Duodenal mucosa (tissue), 2 donors: ENCODE results near the gene CREB3L1.

Experiments used
- H3K27ac ChIP-seq: one replicate; pipeline ENCODE4 v1.7.0; 2013; ENCODE audit warnings: low read depth, low read length
- H3K27me3 ChIP-seq, 2 donors: one replicate each; pipeline ENCODE4 v1.7.0; 2013; ENCODE audit warnings: low read length in 2 of 2, control low read depth in 1 of 2; ENCODE audit not compliant: insufficient read depth in 2 of 2, control insufficient read depth in 1 of 2
- H3K36me3 ChIP-seq, 2 donors: one replicate each; pipeline ENCODE4 v1.7.0; 2013; ENCODE audit warnings: low read length in 2 of 2, control low read depth in 1 of 2; ENCODE audit not compliant: insufficient read depth in 2 of 2, control insufficient read depth in 1 of 2
- H3K4me1 ChIP-seq, 2 donors: one replicate each; pipeline ENCODE4 v1.7.0; 2013; ENCODE audit warnings: low read length in 2 of 2, control low read depth in 1 of 2; ENCODE audit not compliant: insufficient read depth in 2 of 2, control insufficient read depth in 1 of 2
- H3K4me3 ChIP-seq, 2 donors: one replicate each; pipeline ENCODE4 v1.7.0; 2013; ENCODE audit warnings: low read length in 2 of 2, low read depth in 1 of 2
- H3K9ac ChIP-seq, 2 donors: one replicate each; pipeline ENCODE4 v1.7.0; 2013; ENCODE audit warnings: low read length in 2 of 2, low read depth in 1 of 2
- H3K9me3 ChIP-seq, 2 donors: one replicate each; pipeline ENCODE4 v1.7.0; 2013; ENCODE audit warnings: low read length in 2 of 2, control low read depth in 1 of 2; ENCODE audit not compliant: control insufficient read depth in 1 of 2

CREB3L1 gene

DNA sequence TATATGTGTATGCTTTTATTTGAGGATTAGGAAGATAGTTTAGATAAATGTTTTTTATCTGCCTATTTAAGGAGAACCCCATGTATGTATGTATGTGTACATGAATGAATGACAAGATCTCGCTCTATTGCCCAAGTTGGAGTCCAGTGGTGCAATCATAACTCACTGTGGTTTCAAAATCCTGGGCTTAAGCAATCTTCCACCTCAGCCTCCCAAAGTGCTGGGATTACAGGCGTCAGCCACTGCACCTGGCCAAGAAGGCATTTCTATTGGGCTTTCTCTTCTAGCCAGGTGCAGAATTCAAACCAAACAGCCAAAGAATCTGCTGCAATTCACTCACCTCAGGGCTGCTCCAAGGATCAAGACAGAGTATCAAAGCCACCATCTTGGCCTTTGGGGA is 44.3 kb downstream of the CREB3L1 start:
- Histone ChIP-seq H3K27me3 (no peaks in the 10 kb centered on the region), H3K9me3 (no peaks in the 10 kb centered on the region), H3K4me3 (no peak overlapping the region), H3K36me3 (peaks cover 22 to 45% of the 10 kb centered on the region in 2 donors), H3K27ac (no peak overlapping the region), H3K4me1 (peaks cover 0 to 8% of the 10 kb centered on the region in 2 donors), H3K9ac (no peak overlapping the region)

DNA sequence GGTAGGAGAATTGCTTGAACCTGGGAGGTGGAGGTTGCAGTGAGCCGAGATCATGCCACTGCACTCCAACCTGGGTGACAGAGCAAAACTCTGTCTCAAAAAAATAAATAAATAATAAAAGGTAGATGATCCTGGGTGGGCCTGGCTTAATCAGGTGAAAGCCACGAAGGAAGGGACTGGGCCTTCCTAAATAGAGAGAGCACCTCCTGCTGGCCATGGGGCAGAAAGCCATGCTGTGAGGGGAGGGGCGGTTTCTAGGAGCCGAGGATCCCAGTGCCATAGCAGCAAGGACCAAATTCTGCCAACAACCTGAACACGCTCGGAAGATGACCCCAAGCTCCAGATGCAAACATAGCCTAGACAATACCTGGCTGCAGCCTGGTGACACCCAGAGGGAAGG is 45.3 kb downstream of the CREB3L1 start:
- no peak overlapping the region for H3K9ac ChIP-seq
- H3K36me3 ChIP-seq: peaks cover 22 to 36% of the 10 kb centered on the region in 2 donors
- no peaks in the 10 kb centered on the region for H3K27me3 ChIP-seq
- no peak overlapping the region for H3K4me3 ChIP-seq
- H3K27ac ChIP-seq: no peak overlapping the region
- H3K4me1 ChIP-seq: peaks cover 0 to 8% of the 10 kb centered on the region in 2 donors
- H3K9me3 ChIP-seq: no peaks in the 10 kb centered on the region

DNA sequence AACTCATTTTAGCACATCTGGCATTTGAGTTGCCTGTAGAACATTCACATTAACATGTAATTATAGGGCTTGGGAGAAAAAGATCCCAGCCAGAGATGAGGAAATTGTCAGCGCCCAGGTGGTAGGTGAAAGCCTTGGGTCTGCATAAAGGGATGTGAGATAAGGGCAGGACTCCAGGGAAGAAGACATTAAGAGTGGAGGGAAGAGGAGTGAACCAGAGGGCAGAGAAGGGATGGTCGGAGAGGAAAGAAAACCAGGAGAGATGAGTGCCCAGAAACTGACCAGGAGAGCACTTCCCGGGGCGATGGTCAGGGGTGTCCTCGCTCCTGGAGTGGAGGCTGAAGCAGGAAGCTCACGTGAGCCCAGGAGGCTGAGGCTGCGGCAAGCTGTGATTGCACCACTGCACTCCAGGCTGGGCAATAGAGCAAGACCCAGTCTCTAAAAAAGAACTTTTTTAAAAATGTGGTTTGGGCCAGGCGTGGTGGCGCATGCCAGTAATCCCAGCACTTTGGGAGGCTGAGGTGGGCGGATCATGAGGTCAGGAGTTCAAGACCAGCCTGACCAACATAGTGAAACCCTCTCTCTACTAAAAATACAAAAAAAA is 49.5 kb downstream of the CREB3L1 start:
- peaks cover 0 to 4% of the 10 kb centered on the region in 2 donors for H3K36me3 ChIP-seq
- H3K27me3 ChIP-seq: peaks cover 19 to 21% of the 10 kb centered on the region in 2 donors
- H3K4me1 ChIP-seq: peaks cover 0 to 4% of the 10 kb centered on the region in 2 donors

GRCh38 chr11:46327829-46328228 is 50.4 kb downstream of the CREB3L1 start:
- no peaks in the 10 kb centered on the region for H3K9me3 ChIP-seq
- H3K27me3 ChIP-seq: peaks cover 28% of the 10 kb centered on the region in 2 donors
- no peak overlapping the region for H3K4me3 ChIP-seq

More for the DNA sequence above, 49.5 kb downstream of the CREB3L1 start:
- no peaks in the 10 kb centered on the region for H3K9me3 ChIP-seq
- no peak overlapping the region for H3K9ac ChIP-seq
- no peak overlapping the region for H3K4me3 ChIP-seq
- no peak overlapping the region for H3K27ac ChIP-seq

GRCh38 chr11:46330154-46330553 is 52.7 kb downstream of the CREB3L1 start:
- no peak overlapping the region for H3K27ac ChIP-seq
- peaks cover 45 to 46% of the 10 kb centered on the region in 2 donors for H3K27me3 ChIP-seq
- no peaks in the 10 kb centered on the region for H3K36me3 ChIP-seq
- H3K4me1 ChIP-seq: peaks cover 8 to 10% of the 10 kb centered on the region in 2 donors
- no peak overlapping the region for H3K9ac ChIP-seq
- no peaks in the 10 kb centered on the region for H3K9me3 ChIP-seq
- no peak overlapping the region for H3K4me3 ChIP-seq

More at GRCh38 chr11:46327829-46328228, 50.4 kb downstream of the CREB3L1 start:
- Histone ChIP-seq H3K4me1 (peaks cover 4 to 6% of the 10 kb centered on the region in 2 donors), H3K36me3 (no peaks in the 10 kb centered on the region), H3K27ac (no peak overlapping the region), H3K9ac (no peak overlapping the region)

DNA sequence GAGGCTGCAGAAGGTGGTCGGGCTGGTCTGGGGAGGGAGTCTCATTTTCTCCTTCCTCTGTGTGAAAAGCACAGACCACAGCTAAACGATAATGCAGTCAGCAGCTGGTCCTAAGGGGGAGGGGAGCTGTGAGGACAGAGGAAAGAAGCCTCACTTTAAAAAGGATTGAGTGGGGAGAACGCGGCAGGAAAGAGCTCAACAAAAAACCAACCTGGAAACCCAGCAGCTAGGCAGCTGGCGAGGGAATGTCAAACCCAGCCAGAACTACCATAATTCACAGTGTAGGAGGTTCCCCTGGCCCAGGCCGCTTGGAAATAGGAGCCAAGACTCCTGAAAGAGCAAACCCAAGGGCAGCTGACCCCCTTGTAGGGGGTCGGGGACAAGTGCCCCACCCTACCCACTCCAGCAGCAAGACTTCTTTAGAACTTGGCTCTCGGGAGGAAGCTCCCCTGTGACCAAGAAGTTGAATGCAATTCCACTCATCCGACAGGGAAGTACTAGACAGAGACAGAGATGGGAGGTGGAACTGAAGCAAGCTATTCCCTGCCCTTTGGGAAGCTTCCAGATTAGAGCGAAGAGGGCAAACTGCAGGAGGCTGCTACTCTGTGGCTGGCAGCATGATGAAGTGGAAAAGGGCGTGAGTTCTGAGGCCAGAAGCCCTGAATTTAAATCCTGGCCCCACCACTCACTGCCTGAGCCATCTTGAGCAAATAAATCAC is 53.3 kb downstream of the CREB3L1 start:
- H3K27me3 ChIP-seq: peaks cover 45 to 46% of the 10 kb centered on the region in 2 donors
- H3K36me3 ChIP-seq: no peaks in the 10 kb centered on the region
- H3K9ac ChIP-seq: no peak overlapping the region
- H3K27ac ChIP-seq: no peak overlapping the region
- H3K9me3 ChIP-seq: no peaks in the 10 kb centered on the region
- H3K4me1 ChIP-seq: peaks cover 8 to 10% of the 10 kb centered on the region in 2 donors
- H3K4me3 ChIP-seq: no peak overlapping the region

DNA sequence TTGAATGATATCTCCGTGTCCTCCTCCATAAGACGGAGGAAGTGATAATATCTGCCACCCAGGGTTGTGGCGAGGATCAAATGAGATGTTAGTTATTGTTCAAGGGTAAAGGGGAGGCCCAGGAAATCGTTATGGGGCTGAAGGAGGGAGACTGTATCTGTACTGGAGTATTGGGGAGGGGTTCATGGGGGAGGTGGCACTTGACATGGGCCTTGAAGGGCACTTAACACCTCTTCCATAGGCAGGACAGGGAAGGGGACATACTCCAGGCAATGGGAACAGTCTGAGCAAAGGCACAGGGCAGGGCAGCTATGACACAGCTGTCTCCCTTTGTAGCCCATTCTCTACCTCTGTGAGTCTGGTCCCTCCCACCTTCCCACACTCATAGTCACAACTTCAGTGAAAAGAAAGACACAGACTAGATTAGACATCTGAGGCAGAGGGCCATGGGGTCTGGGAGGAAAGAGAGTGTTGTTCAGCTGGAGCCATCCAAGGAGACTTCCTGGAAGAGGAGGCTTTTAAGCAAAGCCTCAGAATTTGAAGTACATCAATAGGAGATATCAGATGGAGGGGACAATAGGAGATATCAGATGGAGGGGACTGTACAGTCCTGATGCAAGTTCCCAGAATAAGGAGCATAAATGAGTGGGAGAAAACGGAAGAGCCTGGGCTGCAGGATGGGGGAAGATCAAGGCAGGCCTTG is 54.0 kb downstream of the CREB3L1 start:
- Histone ChIP-seq H3K9me3 (no peaks in the 10 kb centered on the region), H3K9ac (no peak overlapping the region), H3K36me3 (no peaks in the 10 kb centered on the region), H3K27me3 (peaks cover 45 to 46% of the 10 kb centered on the region in 2 donors), H3K4me1 (peaks cover 8 to 10% of the 10 kb centered on the region in 2 donors), H3K4me3 (no peak overlapping the region), H3K27ac (no peak overlapping the region)

DNA sequence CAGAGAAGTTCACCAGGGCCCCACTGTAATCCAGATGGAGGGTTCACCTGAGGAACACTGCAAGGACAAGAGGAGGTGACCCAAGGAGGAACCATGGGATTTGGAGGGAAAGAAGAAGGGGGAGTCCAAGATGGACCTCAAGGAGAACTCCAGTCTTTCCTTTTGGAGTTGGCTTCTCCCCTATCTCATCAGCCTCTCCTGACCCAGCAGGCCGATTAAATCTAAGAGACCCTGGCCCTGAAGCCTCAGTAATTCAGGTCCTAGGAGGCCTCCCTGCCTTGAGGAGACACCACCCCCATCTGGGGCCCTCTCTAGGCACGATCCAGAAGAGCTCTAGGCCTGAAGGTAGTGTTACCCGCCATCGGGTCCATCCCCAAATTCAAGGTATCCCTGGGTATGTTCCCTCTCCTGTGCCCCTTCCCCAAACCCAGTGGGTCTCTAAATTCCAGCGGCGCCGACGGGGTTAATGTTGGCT is 54.7 kb downstream of the CREB3L1 start:
- Histone ChIP-seq H3K4me3 (peak overlapping the region; percentile 40 to 55), H3K9me3 (no peaks in the 10 kb centered on the region), H3K27ac (no peak overlapping the region), H3K9ac (no peak overlapping the region), H3K4me1 (peaks cover 8 to 10% of the 10 kb centered on the region in 2 donors), H3K36me3 (no peaks in the 10 kb centered on the region), H3K27me3 (peaks cover 45 to 46% of the 10 kb centered on the region in 2 donors)

GRCh38 chr11:46332568-46333393 is 55.3 kb downstream of the CREB3L1 start:
- H3K9ac ChIP-seq: no peak overlapping the region
- no peaks in the 10 kb centered on the region for H3K9me3 ChIP-seq
- no peak overlapping the region for H3K27ac ChIP-seq
- H3K36me3 ChIP-seq: no peaks in the 10 kb centered on the region
- H3K4me3 ChIP-seq: peak overlapping the region; percentile 40 to 55
- H3K27me3 ChIP-seq: peaks cover 45 to 46% of the 10 kb centered on the region in 2 donors
- H3K4me1 ChIP-seq: peaks cover 8 to 10% of the 10 kb centered on the region in 2 donors
